Suppressor macrophage (primary cell): Measurements from ENCODE around the gene GPR18.

Source experiments
- DNase-seq, 4 experiments: peaks; one replicate each; pipeline ENCODE4 v3.0.0-alpha.2; 2020 to 2022

Gene GPR18

DNA sequence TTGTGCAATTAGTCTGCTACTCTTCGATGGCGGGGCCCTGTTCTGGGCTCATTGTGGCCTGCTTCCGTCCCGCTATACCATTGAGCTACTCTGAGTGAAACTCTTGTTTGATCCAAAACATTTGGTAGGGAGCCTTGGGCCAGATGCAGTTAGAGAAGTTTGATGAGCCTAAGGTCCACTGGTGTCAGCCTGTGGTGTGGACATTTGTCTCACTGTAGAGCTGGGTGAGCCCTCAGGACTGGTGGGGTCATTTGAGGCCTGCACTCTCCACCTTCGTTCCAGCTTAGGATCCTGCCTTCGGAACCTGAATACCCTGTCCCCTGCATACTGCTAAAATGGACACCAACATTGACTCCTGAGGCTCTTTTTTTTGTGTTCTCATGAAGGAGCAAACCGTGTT is 50.7 kb downstream of the GPR18 start:
- no peak for DNase-seq

DNA sequence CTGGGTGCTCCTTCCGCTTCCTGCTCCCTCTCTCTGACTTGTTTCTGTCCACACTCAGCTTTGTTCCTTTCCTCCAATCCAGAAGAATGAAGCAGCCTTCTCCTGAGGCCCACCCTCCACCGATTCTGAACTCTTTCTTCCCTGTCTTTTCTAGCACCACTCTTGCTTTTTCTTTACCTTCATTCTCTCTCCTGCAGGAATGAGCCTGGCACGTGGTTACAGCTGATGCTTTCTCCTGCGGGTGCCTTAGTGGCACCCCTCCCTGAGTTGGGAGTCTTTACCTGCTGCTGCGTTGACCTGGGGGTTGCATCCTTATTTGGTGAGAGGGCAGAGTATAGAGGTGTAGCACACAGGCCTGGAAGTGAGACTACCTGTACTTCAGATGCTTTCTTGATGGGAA is 51.3 kb downstream of the GPR18 start:
- DNase-seq, result no peak

DNA sequence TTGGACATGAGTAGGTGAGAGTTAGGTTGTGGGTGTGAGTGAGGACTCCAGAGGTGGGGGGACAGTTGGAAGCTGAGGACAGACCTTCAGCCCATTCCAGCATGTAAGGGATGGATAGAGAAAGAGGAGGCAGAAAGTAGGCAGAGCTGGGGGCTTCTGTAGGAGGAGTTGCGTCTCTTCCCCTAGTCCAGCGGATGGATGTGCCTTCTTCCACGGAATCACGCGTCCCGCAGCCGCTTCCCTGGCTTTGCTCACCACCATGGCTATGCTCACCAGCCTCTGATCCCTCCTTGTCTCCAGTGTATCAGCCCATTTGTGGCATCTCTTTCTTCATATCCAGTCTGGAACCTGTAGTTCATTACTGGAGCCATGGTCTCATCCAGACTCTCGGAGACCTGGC is 52.0 kb downstream of the GPR18 start:
- no peak for DNase-seq

DNA sequence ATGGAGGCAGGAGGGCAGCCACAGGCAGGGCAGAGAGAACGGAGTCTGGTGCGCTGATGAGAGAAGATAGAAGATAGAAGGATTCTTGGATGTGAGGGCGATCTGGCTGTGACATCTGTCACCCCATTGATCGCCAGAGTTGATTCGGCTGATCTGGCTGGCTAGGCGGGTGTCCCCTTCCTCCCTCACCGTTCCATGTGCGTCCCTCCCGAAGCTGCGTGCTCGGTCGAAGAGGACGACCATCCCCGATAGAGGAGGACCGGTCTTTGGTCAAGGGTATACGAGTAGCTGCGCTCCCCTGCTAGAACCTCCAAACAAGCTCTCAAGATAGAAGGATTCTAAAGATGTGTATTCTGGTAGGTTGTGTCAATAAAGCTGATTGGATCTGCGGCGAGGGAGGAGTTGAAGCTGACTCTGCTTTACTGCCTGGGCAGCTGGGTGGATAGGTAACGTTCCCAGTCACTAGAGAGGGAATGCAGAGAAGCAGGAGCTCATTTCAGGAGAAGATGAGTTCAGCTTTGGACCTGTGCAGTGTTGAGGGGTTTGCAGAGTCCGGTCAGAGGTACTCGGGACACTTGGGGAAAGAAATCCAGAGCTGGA is 52.5 kb downstream of the GPR18 start:
- DNase-seq, result no peak
